ENCODE measurements around the gene ATP6V0E1. TPM values are rescaled to one million over a fixed set of nuclear protein-coding genes. Genes with fewer than 3 reads are reported as not detected.
A peak's percentile ranks its signal among the peaks of the same experiment; 100 is the strongest.
"Not testable (repeated sequence)": the region's sequence is repeated elsewhere in the genome, so short reads cannot be mapped to it uniquely, and the experiment has no call there.

Gene ATP6V0E1
- total and polyA plus RNA-seq, 3 experiments from 2014 or later: 171 to 468 (median 179) TPM

DNA sequence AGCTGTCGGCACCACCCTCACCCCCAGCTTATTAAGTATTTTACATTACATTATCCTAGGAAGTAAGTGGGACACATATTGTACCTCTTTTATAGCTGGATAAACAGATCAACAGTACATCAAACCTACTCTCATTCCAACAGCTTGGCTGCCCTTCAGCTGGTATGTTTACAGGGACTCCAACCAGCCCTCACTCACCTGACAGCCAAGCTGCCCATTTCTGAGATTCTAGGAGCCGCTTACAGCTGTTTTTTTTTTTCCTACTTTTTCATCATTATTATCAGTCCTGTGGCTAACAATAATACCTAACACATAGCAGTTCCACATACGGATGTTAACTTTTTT lies 59.2 kb downstream of the ATP6V0E1 start:
- POLR2A ChIA-PET: no interaction called here
- H3K27me3 ChIP-seq (ENCODE audit: insufficient read depth, low read length, poor library complexity, severe bottlenecking): no peaks in the 10 kb centered on the region
- H3K4me1 ChIP-seq (ENCODE audit: insufficient read depth, low read length): peaks cover 12% of the 10 kb centered on the region
- H3K4me3 ChIP-seq (ENCODE audit: low read length): no peak overlapping the region
- no peaks in the 10 kb centered on the region for H3K9me3 ChIP-seq (ENCODE audit: low read length)
- CTCF ChIA-PET: interaction anchor here (0.9 to 1.4 kb wide), 2 partner anchors 10 to 15 kb away, joined by 3 read pairs; no protein-coding TSS in a partner anchor
- H3K36me3 Mint-ChIP-seq: no peaks in the 10 kb centered on the region
- no peak for DNase-seq
- no peaks in the 10 kb centered on the region for H3K27me3 Mint-ChIP-seq
- H3K36me3 ChIP-seq (ENCODE audit: insufficient read depth, low read length): no peaks in the 10 kb centered on the region
- H3K4me3 Mint-ChIP-seq: no peak overlapping the region
- no peak overlapping the region for H3K27ac ChIP-seq (ENCODE audit: low read depth, low read length)
- H3K27ac Mint-ChIP-seq: no peak overlapping the region
- peaks cover 9 to 14% (median 14%) of the 10 kb centered on the region in 3 donors for H3K4me1 Mint-ChIP-seq
- no peaks in the 10 kb centered on the region for H3K9me3 Mint-ChIP-seq

DNA sequence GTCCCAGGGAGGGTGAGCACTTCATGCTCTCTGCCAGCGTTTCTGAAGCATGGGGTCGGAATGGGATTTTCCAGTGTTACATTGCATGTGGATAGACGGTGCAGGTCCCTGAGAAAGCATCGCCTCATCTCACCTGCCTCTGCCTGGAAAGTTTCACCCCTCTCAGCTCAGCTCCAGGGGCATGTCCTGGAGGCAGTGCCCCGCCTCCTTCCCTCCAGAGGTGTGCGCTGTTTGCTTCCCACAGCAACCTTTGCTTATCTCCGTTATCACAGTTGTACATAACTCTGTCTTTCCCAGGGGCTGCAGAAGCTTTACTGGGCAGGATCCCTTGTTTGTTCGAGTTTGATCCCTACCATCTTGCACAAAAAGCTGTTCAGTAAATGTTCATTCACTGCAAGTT lies 61.9 kb downstream of the ATP6V0E1 start:
- peaks cover 0 to 2% (median 0%) of the 10 kb centered on the region in 3 donors for H3K4me1 Mint-ChIP-seq
- Histone ChIP-seq H3K4me3 (ENCODE audit: low read length) (no peak overlapping the region), H3K27me3 (ENCODE audit: insufficient read depth, low read length, poor library complexity, severe bottlenecking) (no peaks in the 10 kb centered on the region), H3K9me3 (ENCODE audit: low read length) (no peaks in the 10 kb centered on the region), H3K4me1 (ENCODE audit: insufficient read depth, low read length) (no peaks in the 10 kb centered on the region), H3K36me3 (ENCODE audit: insufficient read depth, low read length) (no peaks in the 10 kb centered on the region), H3K27ac (ENCODE audit: low read depth, low read length) (no peak overlapping the region)
- H3K27me3 Mint-ChIP-seq: no peaks in the 10 kb centered on the region
- CTCF ChIA-PET: interaction anchor here (0.9 to 1.5 kb wide), 2 partner anchors 10 to 66 kb away, joined by 3 to 4 read pairs; no protein-coding TSS in a partner anchor
- POLR2A ChIA-PET: no interaction called here
- DNase-seq: no peak
- no peak overlapping the region for H3K27ac Mint-ChIP-seq
- no peaks in the 10 kb centered on the region for H3K36me3 Mint-ChIP-seq
- no peak overlapping the region for H3K4me3 Mint-ChIP-seq
- H3K9me3 Mint-ChIP-seq: no peaks in the 10 kb centered on the region

DNA sequence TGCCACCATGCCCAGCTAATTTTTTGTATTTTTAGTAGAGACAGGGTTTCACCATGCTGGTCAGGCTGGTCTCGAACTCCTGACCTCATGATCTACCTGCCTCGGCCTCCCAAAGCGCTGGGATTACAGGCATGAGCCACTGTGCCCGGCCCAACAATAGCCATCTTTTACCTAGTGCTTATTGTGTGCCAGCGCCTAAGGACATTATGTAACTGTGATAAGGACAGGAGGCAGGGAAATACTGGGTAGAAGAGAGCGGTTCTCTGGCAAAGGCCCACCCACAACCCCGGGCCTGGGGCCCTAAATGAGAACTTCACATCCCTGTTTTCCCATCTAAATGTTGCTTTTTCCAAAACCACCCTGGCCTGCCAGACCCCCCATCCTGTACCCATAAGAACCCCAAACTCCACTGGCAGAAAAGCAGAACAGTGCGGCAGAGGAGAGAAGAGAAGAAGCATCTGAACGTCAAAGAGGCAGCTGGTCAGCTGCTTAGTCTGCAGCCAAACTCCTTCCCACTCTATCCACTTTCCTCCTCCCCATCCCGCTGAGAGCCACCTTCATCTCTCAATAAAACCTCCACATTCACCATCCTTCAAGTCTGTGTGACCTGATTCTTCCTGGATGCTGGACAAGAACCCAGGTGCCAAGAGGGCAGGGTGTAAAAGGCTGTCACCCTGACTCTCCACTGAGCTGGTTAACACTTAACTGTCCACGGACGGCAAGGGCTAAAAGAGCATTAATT lies 63.7 kb downstream of the ATP6V0E1 start:
- H3K27ac ChIP-seq (ENCODE audit: low read depth, low read length); H3K4me1 Mint-ChIP-seq; H3K9me3 Mint-ChIP-seq; H3K36me3 Mint-ChIP-seq; CTCF ChIA-PET; H3K4me3 ChIP-seq (ENCODE audit: low read length); H3K27me3 Mint-ChIP-seq; H3K4me3 Mint-ChIP-seq; H3K27me3 ChIP-seq (ENCODE audit: insufficient read depth, low read length, poor library complexity, severe bottlenecking); DNase-seq; H3K4me1 ChIP-seq (ENCODE audit: insufficient read depth, low read length); POLR2A ChIA-PET; H3K9me3 ChIP-seq (ENCODE audit: low read length); H3K36me3 ChIP-seq (ENCODE audit: insufficient read depth, low read length): not testable (repeated sequence)
- peak overlapping the region in 1 of 8 donors; percentile 95 for H3K27ac Mint-ChIP-seq

DNA sequence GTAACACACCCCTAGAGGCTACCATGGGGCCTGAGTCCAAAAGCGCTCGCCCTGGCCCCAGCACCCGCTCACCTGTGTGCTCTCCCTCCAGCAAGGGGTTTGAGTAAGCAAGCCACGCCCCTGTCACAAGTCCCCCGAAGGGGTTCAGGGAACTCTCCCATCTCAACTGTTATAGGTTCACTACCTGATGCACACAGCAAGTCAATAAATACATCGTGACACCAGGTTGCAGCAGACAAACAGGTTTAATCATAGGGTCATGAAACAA lies 64.2 kb downstream of the ATP6V0E1 start:
- Mint-ChIP-seq H3K27me3 (peaks cover 6 to 7% of the 10 kb centered on the region in 2 donors), H3K36me3 (no peaks in the 10 kb centered on the region), H3K9me3 (no peaks in the 10 kb centered on the region), H3K4me1 (no peaks in the 10 kb centered on the region), H3K27ac (no peak overlapping the region), H3K4me3 (no peak overlapping the region)
- DNase-seq: no peak
- no peak overlapping the region for H3K27ac ChIP-seq (ENCODE audit: low read depth, low read length)
- ChIA-PET CTCF (no interaction called here), POLR2A (no interaction called here)
- H3K4me3 ChIP-seq (ENCODE audit: low read length): no peak overlapping the region
- no peaks in the 10 kb centered on the region for H3K36me3 ChIP-seq (ENCODE audit: insufficient read depth, low read length)
- H3K4me1 ChIP-seq (ENCODE audit: insufficient read depth, low read length): no peaks in the 10 kb centered on the region
- H3K27me3 ChIP-seq (ENCODE audit: insufficient read depth, low read length, poor library complexity, severe bottlenecking): no peaks in the 10 kb centered on the region
- H3K9me3 ChIP-seq (ENCODE audit: low read length): no peaks in the 10 kb centered on the region

DNA sequence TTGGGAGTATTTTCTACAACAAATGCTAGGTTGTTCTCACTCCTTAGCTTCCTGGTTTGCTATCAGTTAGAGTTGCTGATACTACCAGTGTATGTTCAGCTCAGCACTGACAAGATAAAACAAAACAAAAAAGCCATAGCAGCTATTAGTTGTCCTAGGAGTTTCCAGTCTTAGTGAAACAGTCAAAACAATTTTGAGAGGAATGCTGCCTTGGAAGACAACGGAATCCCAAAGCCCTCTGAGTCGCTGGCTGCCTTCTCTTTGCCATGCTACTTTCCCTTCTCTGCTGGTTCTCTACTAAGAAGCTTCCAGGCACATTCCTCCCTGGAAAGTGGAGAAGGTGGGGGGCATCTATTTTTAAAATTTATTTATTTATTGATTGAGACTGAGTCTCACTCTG lies 67.2 kb downstream of the ATP6V0E1 start:
- peaks cover 10 to 12% (median 11%) of the 10 kb centered on the region in 3 donors for H3K4me1 Mint-ChIP-seq
- DNase-seq: no peak
- Histone ChIP-seq H3K9me3 (ENCODE audit: low read length) (no peaks in the 10 kb centered on the region), H3K4me1 (ENCODE audit: insufficient read depth, low read length) (peaks cover 9% of the 10 kb centered on the region), H3K27me3 (ENCODE audit: insufficient read depth, low read length, poor library complexity, severe bottlenecking) (no peaks in the 10 kb centered on the region), H3K4me3 (ENCODE audit: low read length) (no peak overlapping the region), H3K36me3 (ENCODE audit: insufficient read depth, low read length) (no peaks in the 10 kb centered on the region), H3K27ac (ENCODE audit: low read depth, low read length) (no peak overlapping the region)
- no peak overlapping the region for H3K4me3 Mint-ChIP-seq
- peaks cover 8 to 13% of the 10 kb centered on the region in 2 donors for H3K27me3 Mint-ChIP-seq
- H3K9me3 Mint-ChIP-seq: no peaks in the 10 kb centered on the region
- peaks cover 0 to 2% (median 0%) of the 10 kb centered on the region in 3 donors for H3K36me3 Mint-ChIP-seq
- POLR2A ChIA-PET: no interaction called here
- peak overlapping the region in 1 of 8 donors; percentile 38 for H3K27ac Mint-ChIP-seq
- CTCF ChIA-PET: no interaction called here

DNA sequence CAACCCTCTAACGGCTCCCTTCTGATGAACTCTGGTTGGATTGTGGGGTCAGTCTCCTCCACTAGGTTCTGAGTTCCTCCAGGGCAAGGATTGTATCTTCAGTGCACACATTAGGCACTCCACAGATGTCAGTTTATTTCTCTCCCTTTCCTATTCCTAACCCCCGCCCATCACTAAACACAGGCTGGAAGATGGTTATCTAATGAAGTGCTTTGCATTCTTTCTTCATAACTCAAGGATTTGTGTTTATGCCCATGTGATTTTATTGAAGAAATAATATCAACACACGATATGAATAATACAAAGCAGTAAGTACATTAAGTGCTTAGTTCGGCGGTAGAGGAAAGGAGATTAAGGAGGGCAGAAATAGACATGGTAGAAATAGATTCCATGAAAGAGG lies 68.2 kb downstream of the ATP6V0E1 start:
- CTCF ChIA-PET: no interaction called here
- Mint-ChIP-seq H3K27ac (peak overlapping the region in 2 of 8 donors; percentile 40 to 91), H3K4me1 (peaks cover 12 to 15% (median 15%) of the 10 kb centered on the region in 3 donors), H3K36me3 (peaks cover 0 to 7% (median 0%) of the 10 kb centered on the region in 3 donors), H3K4me3 (peak overlapping the region in 1 of 7 donors; percentile 59), H3K27me3 (peaks cover 8 to 13% of the 10 kb centered on the region in 2 donors), H3K9me3 (no peaks in the 10 kb centered on the region)
- POLR2A ChIA-PET: no interaction called here
- no peak overlapping the region for H3K4me3 ChIP-seq (ENCODE audit: low read length)
- H3K36me3 ChIP-seq (ENCODE audit: insufficient read depth, low read length): no peaks in the 10 kb centered on the region
- no peak for DNase-seq
- H3K4me1 ChIP-seq (ENCODE audit: insufficient read depth, low read length): peaks cover 9% of the 10 kb centered on the region
- no peak overlapping the region for H3K27ac ChIP-seq (ENCODE audit: low read depth, low read length)
- H3K27me3 ChIP-seq (ENCODE audit: insufficient read depth, low read length, poor library complexity, severe bottlenecking): no peaks in the 10 kb centered on the region
- no peaks in the 10 kb centered on the region for H3K9me3 ChIP-seq (ENCODE audit: low read length)

DNA sequence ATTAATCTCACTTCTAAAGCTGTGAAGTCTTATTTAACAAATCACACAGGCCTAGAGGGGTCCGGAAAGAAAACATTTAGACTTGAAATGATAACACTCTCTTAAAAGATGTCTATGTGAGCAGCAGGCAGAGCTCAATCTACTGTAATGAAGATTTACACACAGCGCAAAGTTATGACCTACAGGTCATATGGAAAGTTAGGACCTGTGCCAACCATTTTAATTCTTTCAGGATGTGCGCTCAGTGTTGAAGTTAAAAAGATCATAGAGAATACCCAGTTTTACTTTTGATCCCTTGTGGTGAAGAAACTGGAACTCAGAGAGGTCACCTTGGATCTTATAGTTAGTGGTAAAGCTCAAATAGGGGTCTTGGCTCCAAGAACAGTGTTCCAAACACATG lies 69.5 kb downstream of the ATP6V0E1 start:
- no peak overlapping the region for H3K27ac ChIP-seq (ENCODE audit: low read depth, low read length)
- Mint-ChIP-seq H3K4me3 (peak overlapping the region in 1 of 7 donors; percentile 73), H3K27me3 (peaks cover 8 to 13% of the 10 kb centered on the region in 2 donors), H3K36me3 (peaks cover 0 to 15% (median 0%) of the 10 kb centered on the region in 3 donors), H3K27ac (peak overlapping the region in 1 of 8 donors; percentile 53), H3K9me3 (no peaks in the 10 kb centered on the region), H3K4me1 (peaks cover 18 to 26% (median 22%) of the 10 kb centered on the region in 3 donors)
- peaks cover 15% of the 10 kb centered on the region for H3K4me1 ChIP-seq (ENCODE audit: insufficient read depth, low read length)
- no peaks in the 10 kb centered on the region for H3K9me3 ChIP-seq (ENCODE audit: low read length)
- H3K36me3 ChIP-seq (ENCODE audit: insufficient read depth, low read length): no peaks in the 10 kb centered on the region
- no peaks in the 10 kb centered on the region for H3K27me3 ChIP-seq (ENCODE audit: insufficient read depth, low read length, poor library complexity, severe bottlenecking)
- CTCF ChIA-PET: no interaction called here
- no peak for DNase-seq
- POLR2A ChIA-PET: no interaction called here
- H3K4me3 ChIP-seq (ENCODE audit: low read length): no peak overlapping the region

DNA sequence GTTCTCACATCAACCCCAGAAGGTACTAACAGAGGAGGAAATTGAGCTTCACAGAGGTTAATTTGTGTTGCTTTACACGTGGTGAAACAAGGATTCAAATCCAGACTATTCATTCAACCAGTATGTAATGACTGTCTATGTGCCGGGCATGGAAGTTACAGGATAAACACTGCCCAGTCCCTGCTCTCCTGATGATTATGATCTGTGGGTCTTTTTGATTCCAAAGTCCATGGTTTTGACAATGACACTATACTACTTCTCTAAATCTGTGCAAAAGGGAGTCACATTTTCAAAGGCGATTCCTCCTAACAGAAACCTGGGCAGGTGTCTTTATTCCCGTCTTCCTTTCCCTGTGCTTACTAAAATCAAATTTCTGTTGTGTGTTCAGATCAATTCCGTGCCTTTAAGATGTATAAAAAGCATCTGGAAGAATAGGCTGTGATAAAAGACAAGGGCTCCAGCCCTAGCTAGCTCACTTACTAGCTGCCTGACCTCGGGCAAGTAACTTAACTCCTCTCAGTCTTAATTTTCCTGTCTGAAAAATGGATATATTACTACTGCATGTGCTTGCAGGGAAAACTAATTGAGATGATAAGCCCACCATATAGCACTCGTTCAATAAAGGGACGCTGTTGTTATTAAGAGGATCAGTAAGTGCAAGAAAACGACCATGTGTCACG lies 71.6 kb downstream of the ATP6V0E1 start:
- peaks cover 8 to 13% of the 10 kb centered on the region in 2 donors for H3K27me3 Mint-ChIP-seq
- ChIA-PET POLR2A (no interaction called here), CTCF (no interaction called here)
- H3K27me3 ChIP-seq (ENCODE audit: insufficient read depth, low read length, poor library complexity, severe bottlenecking): no peaks in the 10 kb centered on the region
- H3K36me3 ChIP-seq (ENCODE audit: insufficient read depth, low read length): no peaks in the 10 kb centered on the region
- H3K4me1 Mint-ChIP-seq: peaks cover 22 to 39% (median 31%) of the 10 kb centered on the region in 3 donors
- H3K4me3 Mint-ChIP-seq: peak overlapping the region; percentile 88 to 94 (median 90)
- DNase-seq: no peak
- H3K36me3 Mint-ChIP-seq: peaks cover 0 to 23% (median 2%) of the 10 kb centered on the region in 3 donors
- H3K27ac Mint-ChIP-seq: peak overlapping the region; percentile 52 to 94 (median 90)
- H3K4me3 ChIP-seq (ENCODE audit: low read length): peak overlapping the region; percentile 81
- H3K27ac ChIP-seq (ENCODE audit: low read depth, low read length): peak overlapping the region; percentile 83
- peaks cover 24% of the 10 kb centered on the region for H3K4me1 ChIP-seq (ENCODE audit: insufficient read depth, low read length)
- no peaks in the 10 kb centered on the region for H3K9me3 ChIP-seq (ENCODE audit: low read length)
- H3K9me3 Mint-ChIP-seq: no peaks in the 10 kb centered on the region

All from CD8-positive, alpha-beta memory T cell (primary cell).